ENCODE measurements around the gene ALS2. TPM values are rescaled to one million over a fixed set of nuclear protein-coding genes. Genes with fewer than 3 reads are reported as not detected.

Gene ALS2
- total RNA-seq, 1 donor from 2014 or later: 41.0 TPM

DNA sequence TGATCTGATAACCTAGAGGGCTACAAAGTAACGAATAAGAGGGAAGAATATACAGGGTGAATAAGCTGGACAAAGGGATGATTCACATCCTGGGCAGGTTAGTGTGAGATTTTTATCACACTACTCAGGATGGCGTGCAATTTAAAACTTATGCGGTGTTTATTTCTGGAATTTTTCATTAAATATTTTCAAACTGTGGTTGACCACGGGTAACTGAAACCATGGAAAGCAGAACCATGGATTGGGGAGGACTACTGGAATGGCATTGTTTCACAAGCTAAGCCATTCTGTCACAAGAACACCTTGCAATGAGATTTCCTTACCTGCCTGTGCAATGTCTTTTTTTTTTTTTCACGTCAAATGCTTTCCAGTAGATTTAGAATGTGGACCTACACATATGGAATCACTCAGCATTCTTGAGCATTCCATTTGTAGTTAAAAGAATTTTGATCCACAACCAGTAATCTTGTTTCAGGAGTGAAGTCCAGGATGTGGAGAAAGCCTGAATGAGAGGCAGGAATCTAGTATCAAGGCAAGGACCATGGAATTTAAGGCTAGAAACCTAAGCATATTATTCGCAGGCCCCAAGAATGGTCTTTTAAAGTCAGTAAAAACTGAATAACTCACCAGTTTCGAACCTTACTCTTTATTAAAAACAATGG, 17.6 kb upstream of the ALS2 start:
- no peak overlapping the region for H3K9ac ChIP-seq
- no peak overlapping the region for H2AFZ ChIP-seq (replicated peaks)
- no peak overlapping the region for H3K27ac Mint-ChIP-seq

DNA sequence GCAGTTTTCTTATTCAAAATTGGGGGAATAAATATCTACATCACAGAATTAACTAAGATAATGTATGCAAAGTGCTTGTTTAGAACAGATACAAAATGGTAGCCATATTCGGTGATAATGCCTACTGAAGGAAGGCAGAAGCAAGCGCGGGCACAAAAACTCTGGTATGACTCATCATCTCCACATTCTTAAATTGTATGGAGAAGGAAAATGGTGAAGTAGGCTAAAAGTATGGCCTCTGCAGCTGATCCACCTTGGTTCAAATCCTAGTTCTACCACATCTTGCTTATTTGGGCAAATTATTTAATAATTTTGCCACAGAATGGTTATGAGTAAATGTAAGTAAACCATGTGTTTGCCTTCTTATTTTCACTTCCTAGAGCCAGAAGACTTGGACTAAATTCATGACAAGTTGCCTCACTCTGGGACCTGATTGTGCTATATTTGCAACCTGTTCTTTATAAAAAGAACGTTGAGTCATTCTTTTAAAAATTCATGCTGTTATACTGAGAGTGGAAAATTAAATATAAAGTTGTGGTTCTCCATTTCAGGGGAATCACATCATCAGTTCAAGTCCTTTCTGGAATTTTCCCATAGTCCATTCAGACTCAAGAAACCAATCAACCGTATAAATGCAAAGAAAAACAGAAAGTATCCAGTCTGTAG, 16.6 kb upstream of the ALS2 start:
- Mint-ChIP-seq H3K36me3 (no peaks in the 10 kb centered on the region), H3K4me1 (peaks cover 6% of the 10 kb centered on the region), H3K9me3 (peaks cover 3% of the 10 kb centered on the region), H3K4me3 (no peak overlapping the region), H3K27me3 (ENCODE audit: insufficient read depth, low read depth) (no peaks in the 10 kb centered on the region), H3K27ac (no peak overlapping the region)
- Histone ChIP-seq H3K4me2 (no peak overlapping the region), H3K9ac (no peak overlapping the region), H3K36me3 (no peaks in the 10 kb centered on the region), H3K27me3 (no peaks in the 10 kb centered on the region), H4K20me1 (ENCODE audit: low read depth) (no peaks in the 10 kb centered on the region), H3F3A (ENCODE audit: low read depth) (peaks cover 6% of the 10 kb centered on the region), H3K9me3 (ENCODE audit: low read depth) (no peaks in the 10 kb centered on the region), H3K27ac (no peak overlapping the region), H3K4me3 (no peak overlapping the region), H2AFZ (replicated peaks) (no peak overlapping the region), H3K79me2 (ENCODE audit: low read depth) (no peaks in the 10 kb centered on the region), H3K4me1 (no peaks in the 10 kb centered on the region)
- no peak for TF ChIP-seq EZH2phosphoT487 (IDR thresholded peaks at IDR 0.05)
- no peak for TF ChIP-seq EZH2 (IDR thresholded peaks at IDR 0.05)
- TF ChIP-seq, protein P1, sequence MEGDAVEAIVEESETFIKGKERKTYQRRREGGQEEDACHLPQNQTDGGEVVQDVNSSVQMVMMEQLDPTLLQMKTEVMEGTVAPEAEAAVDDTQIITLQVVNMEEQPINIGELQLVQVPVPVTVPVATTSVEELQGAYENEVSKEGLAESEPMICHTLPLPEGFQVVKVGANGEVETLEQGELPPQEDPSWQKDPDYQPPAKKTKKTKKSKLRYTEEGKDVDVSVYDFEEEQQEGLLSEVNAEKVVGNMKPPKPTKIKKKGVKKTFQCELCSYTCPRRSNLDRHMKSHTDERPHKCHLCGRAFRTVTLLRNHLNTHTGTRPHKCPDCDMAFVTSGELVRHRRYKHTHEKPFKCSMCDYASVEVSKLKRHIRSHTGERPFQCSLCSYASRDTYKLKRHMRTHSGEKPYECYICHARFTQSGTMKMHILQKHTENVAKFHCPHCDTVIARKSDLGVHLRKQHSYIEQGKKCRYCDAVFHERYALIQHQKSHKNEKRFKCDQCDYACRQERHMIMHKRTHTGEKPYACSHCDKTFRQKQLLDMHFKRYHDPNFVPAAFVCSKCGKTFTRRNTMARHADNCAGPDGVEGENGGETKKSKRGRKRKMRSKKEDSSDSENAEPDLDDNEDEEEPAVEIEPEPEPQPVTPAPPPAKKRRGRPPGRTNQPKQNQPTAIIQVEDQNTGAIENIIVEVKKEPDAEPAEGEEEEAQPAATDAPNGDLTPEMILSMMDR (IDR thresholded peaks at IDR 0.05): no peak
- no peak for DNase-seq (ENCODE audit: low spot score)

More for the DNA sequence above, 17.6 kb upstream of the ALS2 start:
- Mint-ChIP-seq H3K4me3 (no peak overlapping the region), H3K4me1 (peaks cover 6% of the 10 kb centered on the region), H3K27me3 (ENCODE audit: insufficient read depth, low read depth) (no peaks in the 10 kb centered on the region), H3K9me3 (peaks cover 5% of the 10 kb centered on the region), H3K36me3 (no peaks in the 10 kb centered on the region)
- no peak for TF ChIP-seq EZH2phosphoT487 (IDR thresholded peaks at IDR 0.05)
- TF ChIP-seq, protein P1 (IDR thresholded peaks at IDR 0.05): no peak
- TF ChIP-seq EZH2 (IDR thresholded peaks at IDR 0.05): no peak
- H3K4me1 ChIP-seq: no peaks in the 10 kb centered on the region
- H3K79me2 ChIP-seq (ENCODE audit: low read depth): no peaks in the 10 kb centered on the region
- no peaks in the 10 kb centered on the region for H4K20me1 ChIP-seq (ENCODE audit: low read depth)
- peaks cover 6% of the 10 kb centered on the region for H3F3A ChIP-seq (ENCODE audit: low read depth)
- no peaks in the 10 kb centered on the region for H3K36me3 ChIP-seq
- H3K27me3 ChIP-seq: no peaks in the 10 kb centered on the region
- H3K4me2 ChIP-seq: no peak overlapping the region
- no peak overlapping the region for H3K4me3 ChIP-seq
- DNase-seq (ENCODE audit: low spot score): no peak
- H3K27ac ChIP-seq: no peak overlapping the region
- no peaks in the 10 kb centered on the region for H3K9me3 ChIP-seq (ENCODE audit: low read depth)

DNA sequence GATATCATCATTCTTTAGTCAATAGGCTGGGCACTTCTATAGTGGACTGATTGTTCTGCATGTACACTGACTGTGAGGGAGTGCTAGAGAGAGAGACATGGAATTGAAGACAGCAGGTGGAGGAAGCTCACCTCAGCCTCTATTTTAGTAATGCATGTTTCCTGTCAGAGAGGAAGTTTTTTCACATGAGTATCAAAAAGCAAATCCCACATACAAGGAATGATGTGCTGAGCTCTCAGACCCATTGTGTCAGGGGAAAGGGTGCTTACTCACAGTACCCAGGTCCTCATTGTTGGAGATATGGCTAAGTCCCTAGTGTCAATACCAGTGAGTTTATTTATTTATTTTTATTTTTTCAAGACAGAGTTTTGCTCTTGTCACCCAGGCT, 15.7 kb upstream of the ALS2 start:
- Histone ChIP-seq H3K4me1 (no peaks in the 10 kb centered on the region), H4K20me1 (ENCODE audit: low read depth) (no peaks in the 10 kb centered on the region), H3K9me3 (ENCODE audit: low read depth) (no peaks in the 10 kb centered on the region), H2AFZ (replicated peaks) (no peak overlapping the region), H3K9ac (no peak overlapping the region), H3F3A (ENCODE audit: low read depth) (peaks cover 6% of the 10 kb centered on the region), H3K4me3 (no peak overlapping the region), H3K79me2 (ENCODE audit: low read depth) (no peaks in the 10 kb centered on the region), H3K36me3 (no peaks in the 10 kb centered on the region), H3K27me3 (no peaks in the 10 kb centered on the region), H3K27ac (no peak overlapping the region), H3K4me2 (no peak overlapping the region)
- Mint-ChIP-seq H3K27me3 (ENCODE audit: insufficient read depth, low read depth) (no peaks in the 10 kb centered on the region), H3K9me3 (no peaks in the 10 kb centered on the region), H3K27ac (no peak overlapping the region), H3K4me1 (peaks cover 6% of the 10 kb centered on the region), H3K4me3 (no peak overlapping the region), H3K36me3 (no peaks in the 10 kb centered on the region)
- TF ChIP-seq, protein P1 (IDR thresholded peaks at IDR 0.05): no peak
- no peak for TF ChIP-seq EZH2phosphoT487 (IDR thresholded peaks at IDR 0.05)
- TF ChIP-seq EZH2 (IDR thresholded peaks at IDR 0.05): no peak
- no peak for DNase-seq (ENCODE audit: low spot score)

Data from neural progenitor cell (in vitro differentiated cells).